Renal pelvis (tissue), 12 donors: ENCODE results near the gene COL10A1. TPM values are rescaled to one million over a fixed set of nuclear protein-coding genes. Genes with fewer than 3 reads are reported as not detected.

Source experiments
- DNase-seq: peaks from one replicate; pipeline ENCODE4 v3.0.0-alpha.2; 2013
- long read RNA-seq, 16 experiments: transcript quantifications; one replicate each; lab custom pipeline, GENCODE V29; 2026
- polyA plus RNA-seq, 3 donors: library from polyadenylated mRNA; unstranded; fragments of 120-200 nt; gene quantifications; one replicate each; pipeline ENCODE4 v1.2.1, GENCODE V29; 2013; ENCODE audit not compliant: insufficient read length in 3 of 3

Gene COL10A1
- under 1 TPM; 0.21 to 0.65 (median 0.46) TPM for polyA plus RNA-seq
- long read RNA-seq, donor 1 = 0 reads
- long read RNA-seq, donor 2 = 0 reads
- long read RNA-seq, donor 3 = 0 reads
- long read RNA-seq, donor 4, partial matches to known transcripts = 24 of 38 reads
- long read RNA-seq, donor 4, other reads (novel, unspliced or antisense) = 14 of 38 reads
- long read RNA-seq, donor 5 = 0 reads
- long read RNA-seq, donor 6, partial matches to known transcripts = 26 of 26 reads
- long read RNA-seq, donor 6, other reads (novel, unspliced or antisense) = 0 of 26 reads
- long read RNA-seq, donor 7 = 0 reads
- long read RNA-seq, donor 8 = 0 reads
- long read RNA-seq, donor 9 = 0 reads
- long read RNA-seq, donor 10 = 0 reads
- long read RNA-seq, donor 11, partial matches to known transcripts = 15 of 28 reads
- long read RNA-seq, donor 11, other reads (novel, unspliced or antisense) = 13 of 28 reads
- long read RNA-seq, donor 12 = 0 reads
- long read RNA-seq, donor 13, partial matches to known transcripts = 0 of 1 reads
- long read RNA-seq, donor 13, other reads (novel, unspliced or antisense) = 0 of 1 reads
- long read RNA-seq, donor 14 = 0 reads
- long read RNA-seq, donor 15, partial matches to known transcripts = 87 of 87 reads
- long read RNA-seq, donor 15, other reads (novel, unspliced or antisense) = 0 of 87 reads
- long read RNA-seq, donor 16 = 0 reads

GRCh38 chr6:116126032-116126431 is at the start of gene COL10A1:
COL10A1 (minus strand) TSS chr6:116126132; CDS start chr6:116125492, 640 bp downstream.
- no peak for DNase-seq

GRCh38 chr6:116175344-116175743 is 49.4 kb upstream of the COL10A1 start:
- no peak for DNase-seq

DNA sequence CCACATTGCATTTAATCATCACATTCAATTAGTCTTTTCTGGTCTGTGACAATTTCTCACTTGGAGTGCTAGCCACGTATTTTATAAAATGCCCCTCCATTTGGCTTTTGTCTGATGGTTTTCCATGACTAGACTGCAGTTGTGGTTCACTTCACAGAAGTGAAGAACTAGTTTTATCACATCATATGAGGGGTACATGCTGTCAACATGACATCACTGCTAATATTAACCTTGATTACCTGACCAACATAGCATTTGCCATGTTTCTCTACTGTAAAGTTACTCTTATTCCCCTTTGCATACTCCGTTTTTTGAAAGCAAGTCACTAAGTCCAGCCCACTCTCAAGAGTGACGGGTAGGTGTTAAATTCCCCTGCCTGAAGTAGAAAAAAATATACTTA is 48.0 kb upstream of the COL10A1 start:
- DNase-seq = no peak

DNA sequence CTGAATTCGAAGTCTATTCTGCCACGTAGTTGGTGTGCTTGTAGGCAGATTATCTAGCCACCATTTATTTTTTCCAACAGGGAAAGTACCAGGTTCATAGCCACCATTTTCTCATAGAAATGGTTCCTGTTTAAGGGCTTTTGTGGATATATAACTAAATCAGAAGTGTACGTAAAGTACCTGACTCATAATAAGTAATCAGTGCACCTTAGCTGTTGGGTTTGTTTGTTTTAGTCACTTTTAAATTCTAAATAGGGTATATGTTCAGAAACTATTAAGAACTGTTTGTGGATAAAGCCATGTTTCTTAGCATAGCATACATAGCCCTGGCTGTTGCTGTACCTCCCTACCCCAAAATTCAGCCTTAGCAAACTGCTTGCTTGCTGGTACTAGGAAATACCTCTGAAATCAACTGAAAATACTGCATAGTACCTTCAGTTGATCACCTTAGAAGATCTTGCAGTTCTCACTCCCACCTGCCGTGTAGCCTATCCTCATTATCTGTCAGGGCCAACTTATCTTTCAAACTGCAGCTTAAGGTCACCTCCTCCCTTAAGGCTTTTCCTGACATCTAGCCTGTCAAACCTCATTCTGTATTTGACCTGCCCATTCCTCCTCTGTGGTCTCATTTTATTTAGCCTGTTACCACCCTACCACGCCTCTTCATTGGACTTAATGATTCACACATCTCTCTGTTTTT is 44.6 kb upstream of the COL10A1 start:
- no peak for DNase-seq

GRCh38 chr6:116169880-116170279 is 43.9 kb upstream of the COL10A1 start:
- no peak for DNase-seq

DNA sequence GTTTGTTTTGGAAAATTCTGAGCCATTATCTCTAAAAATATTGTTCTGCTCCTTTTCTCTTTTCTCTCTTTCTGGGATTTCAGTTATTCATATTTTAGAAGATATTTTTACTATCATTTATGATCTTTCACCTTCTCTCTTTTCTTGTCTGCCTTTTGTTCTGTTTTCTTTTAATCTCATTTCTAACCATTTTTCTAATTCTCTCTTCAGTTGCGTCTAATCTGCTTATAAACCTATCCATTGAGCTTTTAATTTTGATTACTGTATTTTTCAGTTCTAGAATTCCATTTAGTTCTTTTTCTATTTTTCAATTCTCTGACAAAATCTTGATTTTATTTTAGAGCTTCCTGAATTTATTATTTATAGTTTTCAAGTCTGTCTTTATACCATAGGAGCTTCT is 42.2 kb upstream of the COL10A1 start:
- no peak for DNase-seq

DNA sequence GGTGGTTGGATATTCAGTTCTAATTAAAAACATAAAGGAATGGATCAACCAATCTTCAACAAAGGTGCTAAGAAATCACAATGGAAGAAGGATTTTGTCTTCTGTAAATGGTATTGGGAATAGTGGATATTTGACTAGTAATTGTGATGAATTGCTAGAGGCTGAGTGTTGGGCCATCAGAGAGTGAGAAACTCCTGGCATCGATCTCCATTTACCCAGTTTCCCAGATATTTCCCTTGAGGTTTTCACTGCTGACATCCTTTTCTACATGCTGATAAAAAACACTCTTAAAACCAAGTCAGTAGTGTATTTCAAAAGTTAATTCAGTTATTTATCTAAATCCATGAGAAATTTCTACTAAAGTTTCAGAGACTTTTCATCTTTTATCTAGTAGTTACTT is 40.4 kb upstream of the COL10A1 start:
- no peak for DNase-seq

DNA sequence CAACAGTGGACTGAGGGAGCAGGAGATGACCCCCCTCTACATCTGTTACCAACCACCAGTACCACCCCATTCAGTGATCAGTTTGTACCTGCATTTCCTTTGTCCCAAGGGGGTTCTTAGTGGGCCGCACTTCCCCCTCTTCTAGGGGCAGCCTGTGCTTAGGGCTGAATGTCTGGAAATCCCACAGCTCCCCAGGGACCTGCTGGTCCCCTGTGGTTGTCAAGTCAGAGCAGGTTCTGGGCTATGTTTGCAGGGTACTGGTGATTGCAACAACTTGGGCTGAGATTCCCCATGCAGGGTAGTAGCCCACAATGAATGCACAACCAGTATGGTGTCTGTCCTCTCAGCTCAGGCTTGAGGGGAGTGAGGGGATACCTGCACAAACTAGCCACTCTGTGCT is 39.7 kb upstream of the COL10A1 start:
- no peak for DNase-seq

DNA sequence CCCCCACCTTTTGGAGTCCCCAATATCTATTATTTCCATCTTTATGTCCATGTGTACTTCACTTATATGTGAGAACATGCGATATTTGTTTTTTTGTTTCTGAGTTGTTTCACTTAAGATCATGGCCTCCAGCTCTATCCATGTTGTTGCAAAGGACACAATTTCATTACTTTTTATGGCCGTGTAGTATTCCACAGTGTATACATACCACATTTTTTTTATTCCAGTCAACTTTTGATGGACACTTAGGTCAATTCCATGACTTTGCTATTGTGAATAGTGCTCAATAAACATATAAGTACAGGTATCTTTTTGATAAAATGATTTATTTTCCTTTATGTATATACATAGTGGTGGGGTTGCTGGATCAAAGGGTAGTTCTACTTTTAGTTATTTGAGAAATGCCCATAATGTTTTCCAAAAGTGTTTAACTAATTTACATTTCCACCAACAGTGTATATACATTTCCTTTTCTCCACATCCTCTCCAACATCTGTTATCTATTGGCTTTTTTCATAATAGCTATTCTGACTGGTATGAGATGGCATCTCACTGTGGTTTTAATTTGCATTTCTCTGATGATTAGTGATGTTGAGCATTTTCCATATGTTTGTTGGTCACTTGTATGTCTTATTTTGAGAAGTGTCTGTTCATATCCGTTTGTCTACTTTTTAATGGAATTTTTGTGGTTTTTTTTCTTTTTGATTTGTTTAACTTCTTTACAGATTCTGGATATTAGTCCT is 34.0 kb upstream of the COL10A1 start:
- no peak for DNase-seq

- DNase-seq = no peak
These were observed 32.7 kb upstream of the COL10A1 start for GRCh38 chr6:116158641-116159040.

- no peak for DNase-seq
These were observed 31.5 kb upstream of the COL10A1 start for GRCh38 chr6:116157391-116157790.

DNA sequence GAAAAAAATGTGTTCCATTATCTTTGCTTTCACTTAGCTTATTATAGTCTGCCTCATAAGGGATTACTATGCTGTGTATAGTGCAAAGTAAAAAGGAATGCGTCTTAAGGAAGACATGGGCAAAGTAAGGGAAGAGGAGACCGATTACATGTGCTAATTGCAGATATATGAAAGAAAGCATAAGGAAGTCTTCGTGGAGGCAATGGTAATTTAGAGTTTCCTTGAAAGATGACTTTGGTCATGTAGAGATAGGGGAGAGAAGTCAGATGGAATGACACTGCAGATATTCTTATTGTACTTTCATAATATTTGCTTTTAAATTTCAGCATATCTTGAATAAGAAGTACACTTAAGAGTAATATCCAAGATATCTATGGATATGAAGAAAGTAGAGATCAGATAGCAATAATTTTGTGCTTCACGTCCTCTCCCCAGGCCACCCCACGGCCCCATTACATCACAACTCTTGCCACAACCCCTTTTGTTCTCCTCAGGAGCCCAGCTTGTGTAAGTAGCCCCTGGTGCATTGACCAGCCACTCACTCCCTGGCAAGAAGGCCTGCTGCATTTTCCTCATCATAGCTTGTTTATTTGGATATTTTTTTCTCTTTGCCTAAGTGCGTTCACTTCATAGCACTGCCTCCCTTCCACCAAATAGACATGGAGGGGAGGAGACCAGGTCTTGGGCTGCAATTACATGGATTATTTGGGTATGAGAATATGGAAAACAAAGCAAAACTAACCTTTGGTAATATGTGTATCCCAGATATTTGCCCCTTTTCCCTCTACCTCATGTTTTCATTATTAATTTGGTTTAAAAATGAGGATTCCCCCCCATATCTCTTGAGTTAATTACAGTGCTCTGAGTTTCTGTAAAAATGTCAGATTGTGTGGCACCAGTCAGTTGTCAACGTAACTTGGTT is 30.7 kb upstream of the COL10A1 start:
- no peak for DNase-seq

DNA sequence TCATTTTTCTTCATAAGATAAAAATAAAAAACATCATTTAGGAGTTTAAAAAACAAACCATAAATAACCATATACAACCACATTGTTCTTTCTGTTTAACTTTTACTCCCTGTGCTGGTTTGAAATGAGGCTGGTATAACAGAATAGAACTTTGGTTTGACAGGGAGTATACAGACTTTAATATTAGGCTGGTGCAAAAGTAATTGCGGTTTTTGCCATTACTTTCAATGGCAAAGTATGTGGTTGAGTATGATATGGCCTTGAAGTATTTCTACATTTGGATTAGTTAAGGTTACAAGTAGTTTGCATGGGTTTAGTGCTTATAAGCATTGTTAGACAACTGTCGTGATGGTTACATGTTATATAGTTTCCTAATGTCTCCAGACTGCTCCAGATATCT is 29.0 kb upstream of the COL10A1 start:
- DNase-seq = no peak

DNA sequence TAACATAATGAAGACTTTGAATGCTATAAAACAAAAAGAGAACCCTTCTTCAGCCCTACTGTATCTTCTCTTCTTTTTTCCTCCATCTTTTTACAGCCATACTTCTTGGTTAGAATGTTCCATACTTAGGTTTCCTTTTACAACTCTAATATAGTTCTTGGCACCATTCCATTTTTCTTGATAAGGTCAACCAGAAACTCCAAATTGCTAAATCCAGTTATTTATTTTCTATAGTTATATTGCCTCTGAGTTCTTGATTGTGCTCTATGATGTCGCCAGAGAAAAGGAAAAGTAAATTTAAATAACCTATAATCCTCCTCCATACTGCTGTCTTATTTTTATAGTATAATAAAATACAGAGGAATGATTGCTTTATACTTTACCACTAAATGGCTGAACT is 26.7 kb upstream of the COL10A1 start:
- no peak for DNase-seq

DNA sequence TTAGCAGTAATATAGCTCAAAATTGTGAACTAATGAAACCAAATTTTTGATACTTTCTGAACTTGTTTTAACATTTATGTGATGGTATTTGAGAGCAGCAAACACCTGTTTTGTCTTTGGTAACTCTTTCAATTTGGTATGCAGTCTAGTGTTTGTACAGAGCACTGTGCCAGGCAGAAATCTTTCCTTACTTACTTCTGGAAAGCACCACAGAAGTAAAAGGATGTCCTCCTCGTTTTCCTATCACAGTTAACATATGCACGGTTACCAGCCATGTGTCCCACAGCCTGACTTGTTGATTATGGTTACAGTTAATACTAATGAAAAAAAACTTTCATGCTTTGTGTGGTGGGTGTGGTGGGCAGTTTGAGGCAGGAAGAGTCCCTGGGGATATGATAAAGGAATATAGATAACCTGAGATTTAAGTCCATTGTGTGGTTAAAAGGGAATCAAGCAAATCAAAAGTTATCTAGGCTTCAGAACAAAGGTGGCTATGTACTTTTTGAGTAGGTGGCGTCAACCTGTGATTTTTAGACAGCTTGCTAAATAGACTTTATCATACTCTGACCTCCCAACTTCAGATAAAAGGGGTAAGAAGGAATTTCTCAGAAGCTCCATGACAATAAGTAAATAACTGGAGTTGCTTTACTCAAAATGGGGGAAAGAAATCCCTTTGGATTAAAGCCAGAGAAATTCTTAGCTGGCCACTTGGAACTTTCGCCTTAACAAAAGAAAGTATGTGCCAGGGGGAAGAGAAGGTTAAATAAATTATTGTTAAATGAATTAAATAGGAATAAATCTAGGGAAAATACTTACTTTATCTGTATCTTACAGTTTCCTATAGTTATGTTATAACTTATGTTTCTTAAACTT is 20.1 kb upstream of the COL10A1 start:
- no peak for DNase-seq

- DNase-seq = no peak
These were observed 18.7 kb upstream of the COL10A1 start for GRCh38 chr6:116144605-116145004.

DNA sequence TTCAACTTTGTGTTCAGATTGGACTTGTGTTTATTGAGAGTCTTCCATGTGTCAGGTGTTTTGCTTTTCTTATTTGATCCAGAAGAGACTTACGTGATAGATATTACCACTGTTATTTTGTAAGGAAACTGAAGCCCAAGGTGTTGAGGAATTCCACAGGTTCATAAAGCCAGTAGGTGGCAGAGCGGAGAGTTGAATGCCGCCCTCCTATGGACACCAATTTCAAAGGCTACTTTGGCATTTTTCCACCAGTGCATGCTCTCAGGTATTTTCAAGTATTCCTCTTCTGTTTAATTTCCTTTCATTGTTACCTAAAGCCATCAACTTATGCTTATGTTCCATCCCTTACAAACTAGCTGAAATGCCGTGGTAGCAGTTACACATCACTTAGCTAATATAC is 14.0 kb upstream of the COL10A1 start:
- DNase-seq = no peak

DNA sequence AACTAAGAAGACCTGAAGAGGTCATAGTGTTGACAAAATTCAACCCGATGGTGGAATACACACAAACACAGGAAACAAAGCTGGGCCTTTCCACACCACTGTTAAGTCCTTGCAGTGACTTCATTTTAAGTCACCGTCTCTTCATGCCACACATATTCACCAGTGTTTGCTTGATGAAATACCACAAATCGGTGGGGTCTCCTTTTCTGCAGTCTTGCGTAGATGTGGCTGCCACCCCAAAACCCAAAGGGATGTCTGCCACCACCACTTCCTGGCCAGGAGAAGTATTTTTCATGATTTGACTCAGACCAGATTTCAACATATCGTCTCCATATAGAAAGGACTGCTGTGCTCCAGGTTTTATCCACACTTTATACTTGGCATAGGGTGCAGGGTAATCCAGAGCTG is 11.0 kb upstream of the COL10A1 start:
- no peak for DNase-seq

- DNase-seq = no peak
These were observed 10.4 kb upstream of the COL10A1 start for GRCh38 chr6:116136373-116136772.

- no peak for DNase-seq
These were observed 7.5 kb upstream of the COL10A1 start for GRCh38 chr6:116133453-116133852.
